Neural cell (in vitro differentiated cells): ENCODE data around the gene NF1. TPM values are rescaled to one million over a fixed set of nuclear protein-coding genes. Genes with fewer than 3 reads are reported as not detected.

ENCODE experiments used
- H2AFZ ChIP-seq: fragments of 200-600, 300-800 bp; sonication (generic), shearing (Covaris generic); 2 replicates; pipeline ENCODE4 v1.6.0; 2014; ENCODE audit warnings: low read depth, mild to moderate bottlenecking, antibody characterized with exemption, low read length, moderate library complexity
- H3F3A ChIP-seq: fragments of 200-600 bp; shearing (Covaris generic); 2 replicates; pipeline ENCODE4 v1.6.1; 2016; ENCODE audit warnings: mild to moderate bottlenecking, moderate library complexity, mixed read lengths, antibody characterized with exemption, low read length; ENCODE audit not compliant: insufficient read depth, poor library complexity, severe bottlenecking
- H3K27ac ChIP-seq: fragments of 200-600, 300-800 bp; sonication (generic), shearing (Covaris generic); 2 replicates; pipeline ENCODE4 v1.5.1; 2014; ENCODE audit warnings: mild to moderate bottlenecking, low read length, moderate library complexity
- H3K27me3 ChIP-seq: fragments of 300-800, 200-600 bp; sonication (generic), shearing (Covaris generic); 2 replicates; pipeline ENCODE4 v1.6.0; 2014; ENCODE audit warnings: mild to moderate bottlenecking, low read depth, low read length, moderate library complexity; ENCODE audit not compliant: insufficient read depth
- H3K36me3 ChIP-seq: fragments of 300-800, 200-600 bp; sonication (generic), shearing (Covaris generic); 2 replicates; pipeline ENCODE4 v1.5.1; 2014; ENCODE audit warnings: mild to moderate bottlenecking, antibody characterized with exemption, low read length, moderate library complexity; ENCODE audit not compliant: insufficient read depth
- H3K4me2 ChIP-seq: fragments of 300-800, 200-600 bp; sonication (generic), shearing (Covaris generic); 2 replicates; pipeline ENCODE4 v1.6.0; 2014; ENCODE audit warnings: mild to moderate bottlenecking, low read length
- H3K4me3 ChIP-seq: fragments of 300-800, 200-600 bp; sonication (generic), shearing (Covaris generic); 2 replicates; pipeline ENCODE4 v1.5.1; 2014; ENCODE audit warnings: mild to moderate bottlenecking, low read length, moderate library complexity
- H3K79me2 ChIP-seq: fragments of 200-600 bp; shearing (Covaris generic); replicated peaks from 2 replicates; pipeline ENCODE4 v1.6.0; 2014; ENCODE audit warnings: mild to moderate bottlenecking, low read length, moderate library complexity; ENCODE audit not compliant: insufficient read depth
- H3K9ac ChIP-seq: fragments of 300-800, 200-600 bp; sonication (generic), shearing (Covaris generic); 2 replicates; pipeline ENCODE4 v1.6.1; 2016; ENCODE audit warnings: mild to moderate bottlenecking, low read length, mixed read lengths
- H3K9me2 ChIP-seq: fragments of 200-600 bp; shearing (Covaris generic); 2 replicates; pipeline ENCODE4 v1.6.1; 2016; ENCODE audit warnings: mild to moderate bottlenecking, low read length, mixed read lengths; ENCODE audit not compliant: insufficient read depth
- H3K9me3 ChIP-seq: fragments of 200-600, 300-800 bp; sonication (generic), shearing (Covaris generic); 2 replicates; pipeline ENCODE4 v1.6.1; 2016; ENCODE audit warnings: mild to moderate bottlenecking, mixed run types, low read length, moderate library complexity, mixed read lengths
- H4K20me1 ChIP-seq: fragments of 200-600 bp; shearing (Covaris generic); 2 replicates; pipeline ENCODE4 v1.6.1; 2016; ENCODE audit warnings: mild to moderate bottlenecking, mixed run types; ENCODE audit not compliant: insufficient read depth
- EP300 ChIP-seq: fragments of 450-650 bp; conservative IDR thresholded peaks from 2 replicates; pipeline ENCODE4 v1.6.1; 2014; ENCODE audit warnings: antibody characterized with exemption, mild to moderate bottlenecking, moderate library complexity; ENCODE audit not compliant: poor library complexity, severe bottlenecking
- EZH2 ChIP-seq: fragments of 200-600, 300-800 bp; shearing (Covaris generic), sonication (generic); IDR thresholded peaks from 2 replicates; pipeline ENCODE4 v1.6.1; 2014; ENCODE audit warnings: antibody characterized with exemption, low read length, borderline replicate concordance, mild to moderate bottlenecking; ENCODE audit not compliant: insufficient read depth, poor library complexity, severe bottlenecking
- MXI1 ChIP-seq: fragments of 450-650 bp; conservative IDR thresholded peaks from 2 replicates; pipeline ENCODE4 v1.6.1; 2014; ENCODE audit warnings: antibody characterized with exemption, mild to moderate bottlenecking; ENCODE audit not compliant: poor library complexity, severe bottlenecking
- POLR2AphosphoS5 ChIP-seq: IDR thresholded peaks from 2 replicates; pipeline ENCODE4 v1.6.1; 2012
- RAD21 ChIP-seq: fragments of 450-650 bp; conservative IDR thresholded peaks from 2 replicates; pipeline ENCODE4 v1.6.1; 2014; ENCODE audit warnings: antibody characterized with exemption, mild to moderate bottlenecking, moderate library complexity
- SMC3 ChIP-seq: fragments of 450-650 bp; conservative IDR thresholded peaks from 2 replicates; pipeline ENCODE4 v1.6.1; 2014; ENCODE audit warnings: antibody characterized with exemption, mild to moderate bottlenecking, moderate library complexity; ENCODE audit not compliant: poor library complexity
- TAF1 ChIP-seq: IDR thresholded peaks from 2 replicates; pipeline ENCODE4 v1.6.1; 2012; ENCODE audit warnings: low read depth
- polyA plus RNA-seq: library from polyadenylated mRNA; depleted of rRNA; stranded (reverse); fragments of >200 nt; gene quantifications from 2 replicates; pipeline ENCODE4 v1.2.3, GENCODE V29; 2014
- TF ChIP-seq, protein P1 (sequence below): IDR thresholded peaks from 2 replicates; pipeline ENCODE4 v1.6.1; 2012; ENCODE audit warnings: borderline replicate concordance
- TF ChIP-seq, protein P2 (sequence below): fragments of 450-650 bp; IDR thresholded peaks from 2 replicates; pipeline ENCODE4 v1.5.1; 2014; ENCODE audit warnings: antibody characterized with exemption, mild to moderate bottlenecking, moderate library complexity; ENCODE audit not compliant: poor library complexity, severe bottlenecking

NF1 gene
- polyA plus RNA-seq, 1 donor from 2014 or later: 22.4 TPM

DNA sequence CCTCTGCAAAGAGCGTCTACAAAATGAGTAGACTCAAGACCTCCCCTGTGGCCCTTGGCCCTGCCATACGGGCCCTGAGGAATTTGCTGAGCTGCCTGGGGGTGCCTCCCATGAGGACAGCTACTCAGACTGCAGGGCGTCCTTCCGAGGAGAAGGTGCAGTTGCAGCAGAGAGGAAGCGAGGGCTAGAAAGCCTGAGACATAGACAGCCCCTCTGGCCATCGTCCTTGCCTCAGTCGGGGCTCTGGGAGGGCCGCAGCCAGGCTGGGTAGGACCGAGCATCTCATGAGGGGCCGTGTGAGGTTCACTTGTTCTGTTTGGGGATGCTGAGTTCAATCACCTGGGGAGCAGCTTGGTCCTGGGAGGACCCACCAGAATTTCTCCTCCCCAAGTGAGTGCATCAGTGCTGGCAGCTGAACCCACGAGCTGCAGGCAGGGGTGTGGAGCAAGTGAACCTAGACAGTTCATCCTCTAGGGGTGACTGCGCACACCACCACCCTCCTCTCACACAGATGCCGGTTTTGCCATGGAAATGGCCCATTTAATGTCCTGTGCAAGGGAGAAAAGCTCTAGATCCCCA lies 317.0 kb downstream of the NF1 start:
- Histone ChIP-seq H3K36me3 (no peaks in the 10 kb centered on the region), H4K20me1 (no peaks in the 10 kb centered on the region), H3K27me3 (no peaks in the 10 kb centered on the region), H2AFZ (no peak overlapping the region), H3K4me3 (no peak overlapping the region), H3K4me2 (no peak overlapping the region), H3K9ac (no peak overlapping the region), H3F3A (no peaks in the 10 kb centered on the region), H3K79me2 (no peaks in the 10 kb centered on the region), H3K9me2 (no peaks in the 10 kb centered on the region), H3K9me3 (no peaks in the 10 kb centered on the region), H3K27ac (no peak overlapping the region)
- TF ChIP-seq, protein P1, sequence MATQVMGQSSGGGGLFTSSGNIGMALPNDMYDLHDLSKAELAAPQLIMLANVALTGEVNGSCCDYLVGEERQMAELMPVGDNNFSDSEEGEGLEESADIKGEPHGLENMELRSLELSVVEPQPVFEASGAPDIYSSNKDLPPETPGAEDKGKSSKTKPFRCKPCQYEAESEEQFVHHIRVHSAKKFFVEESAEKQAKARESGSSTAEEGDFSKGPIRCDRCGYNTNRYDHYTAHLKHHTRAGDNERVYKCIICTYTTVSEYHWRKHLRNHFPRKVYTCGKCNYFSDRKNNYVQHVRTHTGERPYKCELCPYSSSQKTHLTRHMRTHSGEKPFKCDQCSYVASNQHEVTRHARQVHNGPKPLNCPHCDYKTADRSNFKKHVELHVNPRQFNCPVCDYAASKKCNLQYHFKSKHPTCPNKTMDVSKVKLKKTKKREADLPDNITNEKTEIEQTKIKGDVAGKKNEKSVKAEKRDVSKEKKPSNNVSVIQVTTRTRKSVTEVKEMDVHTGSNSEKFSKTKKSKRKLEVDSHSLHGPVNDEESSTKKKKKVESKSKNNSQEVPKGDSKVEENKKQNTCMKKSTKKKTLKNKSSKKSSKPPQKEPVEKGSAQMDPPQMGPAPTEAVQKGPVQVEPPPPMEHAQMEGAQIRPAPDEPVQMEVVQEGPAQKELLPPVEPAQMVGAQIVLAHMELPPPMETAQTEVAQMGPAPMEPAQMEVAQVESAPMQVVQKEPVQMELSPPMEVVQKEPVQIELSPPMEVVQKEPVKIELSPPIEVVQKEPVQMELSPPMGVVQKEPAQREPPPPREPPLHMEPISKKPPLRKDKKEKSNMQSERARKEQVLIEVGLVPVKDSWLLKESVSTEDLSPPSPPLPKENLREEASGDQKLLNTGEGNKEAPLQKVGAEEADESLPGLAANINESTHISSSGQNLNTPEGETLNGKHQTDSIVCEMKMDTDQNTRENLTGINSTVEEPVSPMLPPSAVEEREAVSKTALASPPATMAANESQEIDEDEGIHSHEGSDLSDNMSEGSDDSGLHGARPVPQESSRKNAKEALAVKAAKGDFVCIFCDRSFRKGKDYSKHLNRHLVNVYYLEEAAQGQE: no peak
- TF ChIP-seq EZH2 (no peak), RAD21 (no peak), EP300 (no peak), TAF1 (no peak), SMC3 (no peak), POLR2AphosphoS5 (no peak), MXI1 (no peak)
- TF ChIP-seq, protein P2, sequence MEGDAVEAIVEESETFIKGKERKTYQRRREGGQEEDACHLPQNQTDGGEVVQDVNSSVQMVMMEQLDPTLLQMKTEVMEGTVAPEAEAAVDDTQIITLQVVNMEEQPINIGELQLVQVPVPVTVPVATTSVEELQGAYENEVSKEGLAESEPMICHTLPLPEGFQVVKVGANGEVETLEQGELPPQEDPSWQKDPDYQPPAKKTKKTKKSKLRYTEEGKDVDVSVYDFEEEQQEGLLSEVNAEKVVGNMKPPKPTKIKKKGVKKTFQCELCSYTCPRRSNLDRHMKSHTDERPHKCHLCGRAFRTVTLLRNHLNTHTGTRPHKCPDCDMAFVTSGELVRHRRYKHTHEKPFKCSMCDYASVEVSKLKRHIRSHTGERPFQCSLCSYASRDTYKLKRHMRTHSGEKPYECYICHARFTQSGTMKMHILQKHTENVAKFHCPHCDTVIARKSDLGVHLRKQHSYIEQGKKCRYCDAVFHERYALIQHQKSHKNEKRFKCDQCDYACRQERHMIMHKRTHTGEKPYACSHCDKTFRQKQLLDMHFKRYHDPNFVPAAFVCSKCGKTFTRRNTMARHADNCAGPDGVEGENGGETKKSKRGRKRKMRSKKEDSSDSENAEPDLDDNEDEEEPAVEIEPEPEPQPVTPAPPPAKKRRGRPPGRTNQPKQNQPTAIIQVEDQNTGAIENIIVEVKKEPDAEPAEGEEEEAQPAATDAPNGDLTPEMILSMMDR: no peak

DNA sequence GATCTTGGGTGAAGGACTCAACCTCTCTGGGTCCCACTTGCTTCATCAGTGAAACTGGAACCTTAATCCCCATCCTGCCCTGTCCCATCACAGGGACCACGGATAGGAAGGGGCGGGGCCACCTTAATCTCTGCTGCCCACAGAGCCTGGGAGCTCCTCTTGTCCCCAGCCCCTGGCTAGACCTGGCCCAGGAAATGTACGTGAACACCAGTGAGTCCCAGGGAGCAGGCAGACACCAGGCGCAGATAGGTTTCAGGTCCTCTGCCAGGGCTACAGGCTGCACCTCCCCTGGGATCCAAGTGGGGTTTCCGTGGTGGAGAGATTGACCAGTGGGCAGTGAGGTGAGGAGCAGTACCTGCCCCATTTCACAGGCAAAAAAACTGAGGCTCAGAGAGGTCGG lies 317.7 kb downstream of the NF1 start:
- H3K27ac ChIP-seq: no peak overlapping the region

More for the DNA sequence above, 317.7 kb downstream of the NF1 start:
- TF ChIP-seq RAD21 (no peak), POLR2AphosphoS5 (no peak), TAF1 (no peak), EP300 (no peak), EZH2 (no peak), MXI1 (no peak), SMC3 (no peak)
- TF ChIP-seq, protein P1: no peak
- TF ChIP-seq, protein P2: no peak
- Histone ChIP-seq H3K4me2 (no peak overlapping the region), H3K9me2 (no peaks in the 10 kb centered on the region), H3K79me2 (no peaks in the 10 kb centered on the region), H4K20me1 (no peaks in the 10 kb centered on the region), H3K36me3 (no peaks in the 10 kb centered on the region), H2AFZ (no peak overlapping the region), H3F3A (no peaks in the 10 kb centered on the region), H3K27me3 (no peaks in the 10 kb centered on the region), H3K9me3 (no peaks in the 10 kb centered on the region), H3K4me3 (no peak overlapping the region), H3K9ac (no peak overlapping the region)
